Kasumi-1 (cell line): ENCODE measurements around the gene RPL13A.
"Not testable (repeated sequence)": the region's sequence is repeated elsewhere in the genome, so short reads cannot be mapped to it uniquely, and the experiment has no call there.

Experiments used
- DNase-seq, 2 experiments: peaks; one replicate each; lab custom pipeline; 2025; lab: John Stamatoyannopoulos, UW

The RPL13A gene

GRCh38 chr19:49487277-49488045 lies at the start of gene RPL13A:
TSS of gene RPL13A (plus strand) at chr19:49487608. CDS start at chr19:49487630, 22 bp downstream.
- DNase-seq = peak; percentile 97 to 100

DNA sequence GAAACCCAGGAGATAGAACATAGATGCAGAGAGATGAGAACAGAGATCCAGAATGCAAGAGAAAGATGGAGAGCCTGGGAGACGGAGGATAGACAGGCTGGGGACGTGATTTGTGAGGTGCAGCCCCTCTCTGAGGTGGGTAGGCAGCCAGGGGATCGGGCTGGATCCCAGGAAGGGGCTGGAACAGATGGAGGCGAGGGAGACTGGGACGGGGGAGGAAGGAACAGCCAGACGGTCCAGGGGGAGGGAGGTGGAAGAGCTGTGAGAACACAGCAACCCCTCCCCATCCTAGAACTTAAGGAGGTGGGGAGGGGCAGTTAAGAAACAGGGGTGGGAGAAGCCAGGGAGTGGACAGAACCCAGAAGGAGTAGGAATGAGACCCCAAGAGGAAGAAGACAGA lies 49.1 kb upstream of the RPL13A start:
- DNase-seq = no peak

- no peak for DNase-seq
These were observed 47.6 kb upstream of the RPL13A start for GRCh38 chr19:49439836-49440235.

GRCh38 chr19:49440439-49441209 lies 46.8 kb upstream of the RPL13A start:
- no peak for DNase-seq

GRCh38 chr19:49441210-49441959 lies 46.0 kb upstream of the RPL13A start, which contains the start of gene SLC17A7:
TSS of gene SLC17A7 (minus strand) at chr19:49441527. CDS start at chr19:49441379, 148 bp downstream.
- no peak for DNase-seq

GRCh38 chr19:49441960-49442350 lies 45.5 kb upstream of the RPL13A start:
- DNase-seq = no peak

- DNase-seq = peak in 1 of 2 experiments; percentile 69
These were observed 45.1 kb upstream of the RPL13A start for GRCh38 chr19:49442354-49442753.

DNA sequence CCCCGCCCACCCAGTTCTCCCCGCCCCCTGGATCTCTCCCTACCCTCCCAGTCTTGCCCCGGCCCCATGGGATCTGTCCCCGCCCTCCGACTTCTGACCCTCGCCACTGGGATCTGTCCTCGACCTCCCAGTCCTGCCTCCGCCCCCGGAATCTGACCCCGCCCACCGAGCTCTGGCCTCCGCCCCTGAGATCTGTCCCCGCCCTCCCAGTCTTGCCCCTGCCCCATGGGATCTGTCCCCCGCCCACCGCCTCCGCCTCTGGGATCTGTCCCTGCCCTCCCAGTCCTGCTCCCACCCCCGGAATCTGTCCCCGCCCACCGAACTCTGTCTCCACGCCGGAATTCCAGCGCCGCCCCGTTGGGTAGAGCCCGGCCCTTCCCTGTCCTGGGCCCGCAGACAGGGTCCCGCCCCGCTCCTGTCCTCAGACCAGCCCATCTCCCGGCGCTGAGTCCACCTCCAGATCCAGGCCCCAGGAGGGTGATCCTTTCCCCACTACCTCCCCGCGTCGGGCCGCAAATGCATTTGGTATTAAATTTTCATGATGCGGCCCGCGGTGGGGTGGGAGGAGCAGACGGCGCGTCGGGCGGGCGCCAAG lies 44.5 kb upstream of the RPL13A start:
- peak; percentile 82 to 83 for DNase-seq

DNA sequence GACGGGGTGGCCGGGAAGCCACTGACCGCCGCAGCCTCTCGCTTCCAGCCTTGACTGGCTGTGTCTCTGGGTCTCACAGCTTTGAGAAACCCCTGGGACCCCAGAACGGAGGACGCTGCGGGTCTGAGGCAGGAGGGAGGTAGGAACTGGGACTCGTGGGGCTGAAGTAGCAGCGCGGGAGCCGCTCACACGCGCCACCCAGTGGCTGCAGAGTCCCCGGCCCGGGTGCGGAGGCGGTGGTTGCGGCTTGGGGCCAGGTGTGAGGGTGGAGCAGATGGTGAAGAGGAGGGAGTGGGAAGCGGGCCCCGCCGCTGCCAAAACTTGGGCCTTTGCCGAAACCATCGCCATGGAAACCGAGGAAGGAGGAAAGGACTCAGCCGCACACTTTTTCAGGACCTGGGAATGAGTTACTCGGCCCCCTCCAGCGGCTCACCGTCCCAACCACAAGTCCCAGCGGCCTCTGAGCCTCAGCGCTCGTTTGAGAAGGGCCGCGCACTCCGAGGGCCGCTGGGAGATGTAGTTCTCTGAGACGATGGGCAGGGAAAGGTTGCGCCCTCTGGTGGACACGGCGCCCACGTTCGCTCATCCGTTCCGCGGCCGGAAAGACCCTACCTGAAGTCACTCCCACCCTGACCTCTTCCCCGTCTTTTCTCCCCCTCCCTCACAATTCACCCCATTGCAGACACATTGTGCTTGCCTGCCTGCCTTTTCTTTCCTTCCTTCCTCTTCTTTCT lies 43.9 kb upstream of the RPL13A start:
- peak; percentile 95 to 96 for DNase-seq

DNA sequence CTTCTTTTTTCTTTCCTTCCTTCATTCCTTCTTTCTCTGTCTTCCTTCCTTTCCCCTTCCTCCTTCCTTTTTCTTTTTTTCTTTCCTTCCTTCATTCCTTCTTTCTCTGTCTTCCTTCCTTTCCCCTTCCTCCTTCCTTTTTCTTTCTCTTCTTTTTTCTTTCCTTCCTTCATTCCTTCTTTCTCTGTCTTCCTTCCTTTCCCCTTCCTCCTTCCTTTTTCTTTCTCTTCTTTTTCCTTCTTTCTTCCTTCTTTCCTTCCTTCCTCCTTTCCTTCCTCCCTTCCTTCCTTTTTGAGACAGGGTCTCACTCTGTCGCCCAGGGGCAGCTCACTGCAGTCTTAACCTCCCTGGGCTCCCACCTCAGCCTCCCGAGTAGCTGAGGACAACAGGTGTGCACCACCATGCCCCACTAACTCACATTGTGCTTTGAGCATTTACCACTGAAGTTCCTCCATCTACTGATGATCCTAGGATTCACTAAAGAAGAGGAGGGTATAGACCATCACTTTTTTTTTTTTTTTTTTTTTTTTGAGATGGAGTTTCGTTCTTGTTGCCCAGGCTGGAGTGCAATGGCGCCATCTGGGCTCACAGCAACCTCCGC lies 43.2 kb upstream of the RPL13A start:
- not testable (repeated sequence) for DNase-seq

- DNase-seq = no peak
These were observed 41.4 kb upstream of the RPL13A start for GRCh38 chr19:49445997-49446396.

DNA sequence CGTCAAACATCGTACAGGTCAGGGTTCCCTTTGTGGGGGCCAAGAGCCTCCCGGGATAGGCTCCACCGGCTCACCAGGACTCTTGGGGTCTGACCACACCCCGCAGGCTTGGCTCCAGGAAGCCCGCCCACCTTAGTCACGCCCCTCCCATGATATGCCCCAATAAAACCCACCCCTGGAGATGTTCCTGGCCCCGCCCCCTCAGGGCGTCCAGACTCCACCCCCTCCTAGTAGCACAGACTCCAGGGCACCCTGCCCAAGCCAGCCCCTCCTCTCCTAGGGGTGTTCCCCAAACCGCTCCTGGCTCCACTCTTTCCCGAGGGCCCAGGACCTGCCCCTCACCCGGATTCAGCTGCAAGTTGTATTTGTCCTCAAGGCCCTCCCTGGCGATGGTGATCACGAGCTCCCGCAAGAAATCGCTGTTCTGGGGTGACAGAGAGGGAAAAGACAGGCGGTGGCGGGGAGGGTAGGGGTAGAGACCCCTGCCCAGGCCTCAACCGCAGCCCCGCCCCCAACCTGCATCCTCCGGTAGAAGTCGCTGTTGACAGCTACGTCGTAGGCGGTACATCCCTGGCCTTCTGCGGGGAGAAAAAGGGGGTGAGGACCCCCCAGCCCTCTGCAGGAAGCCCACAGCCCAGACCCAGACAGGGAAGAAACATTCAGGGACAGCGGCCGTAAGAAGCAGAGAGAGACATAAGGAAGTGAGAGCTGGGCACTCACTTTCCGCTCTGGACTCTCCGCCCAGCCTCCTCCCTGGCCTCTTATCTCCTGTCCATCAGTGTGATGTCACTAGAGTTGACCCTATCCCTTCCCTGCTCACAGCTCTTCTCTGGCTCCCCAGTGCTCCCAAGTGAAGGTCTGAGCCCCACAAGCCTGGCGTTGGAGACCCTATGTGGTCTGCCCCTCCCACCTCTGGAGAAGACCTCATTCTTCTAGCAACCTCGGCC lies 39.6 kb upstream of the RPL13A start:
- peak in 1 of 2 experiments; percentile 18 for DNase-seq

DNA sequence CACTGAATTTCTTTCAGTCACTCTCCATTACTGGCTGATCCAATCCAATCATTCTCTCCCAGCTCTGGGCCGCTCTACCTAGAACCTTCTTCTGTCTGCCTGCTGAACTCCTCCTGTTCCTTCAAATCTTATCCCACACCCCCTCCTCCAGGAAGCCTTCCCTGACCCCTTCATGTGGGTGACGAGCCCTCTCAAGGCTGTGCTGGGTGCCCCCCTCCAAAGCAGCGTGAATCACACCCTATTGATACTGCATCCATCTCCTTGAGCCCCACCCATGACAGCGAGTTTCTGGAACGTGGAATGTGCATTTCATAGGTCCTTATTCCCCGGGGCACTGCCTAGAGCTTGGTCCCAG lies 39.0 kb upstream of the RPL13A start:
- DNase-seq = no peak

DNA sequence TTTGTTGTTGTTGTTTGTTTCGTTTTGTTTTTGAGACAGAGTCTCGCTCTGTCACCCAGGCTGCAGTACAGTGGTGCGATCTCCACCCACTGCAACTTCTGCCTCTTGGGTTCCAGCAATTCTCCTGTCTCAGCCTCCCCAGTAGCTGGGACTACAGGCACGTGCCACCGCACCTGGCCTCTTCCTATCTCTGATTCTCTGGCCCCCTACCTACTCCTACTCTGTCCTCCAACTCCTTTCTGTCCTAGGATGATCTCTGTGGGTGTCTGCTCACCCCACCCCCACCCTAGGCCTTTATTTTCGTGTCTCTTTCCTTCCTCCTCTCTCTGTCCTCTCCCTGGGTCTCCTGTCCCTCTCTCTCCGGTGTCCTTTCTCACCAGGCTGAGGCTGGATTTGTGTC lies 37.0 kb upstream of the RPL13A start:
- DNase-seq = no peak

- peak; percentile 99 to 100 for DNase-seq
These were observed 35.8 kb upstream of the RPL13A start, which contains the start of gene PIH1D1 for GRCh38 chr19:49451430-49452181. TSS of gene PIH1D1 (minus strand) at chr19:49451814. CDS start at chr19:49451574, 240 bp downstream.

DNA sequence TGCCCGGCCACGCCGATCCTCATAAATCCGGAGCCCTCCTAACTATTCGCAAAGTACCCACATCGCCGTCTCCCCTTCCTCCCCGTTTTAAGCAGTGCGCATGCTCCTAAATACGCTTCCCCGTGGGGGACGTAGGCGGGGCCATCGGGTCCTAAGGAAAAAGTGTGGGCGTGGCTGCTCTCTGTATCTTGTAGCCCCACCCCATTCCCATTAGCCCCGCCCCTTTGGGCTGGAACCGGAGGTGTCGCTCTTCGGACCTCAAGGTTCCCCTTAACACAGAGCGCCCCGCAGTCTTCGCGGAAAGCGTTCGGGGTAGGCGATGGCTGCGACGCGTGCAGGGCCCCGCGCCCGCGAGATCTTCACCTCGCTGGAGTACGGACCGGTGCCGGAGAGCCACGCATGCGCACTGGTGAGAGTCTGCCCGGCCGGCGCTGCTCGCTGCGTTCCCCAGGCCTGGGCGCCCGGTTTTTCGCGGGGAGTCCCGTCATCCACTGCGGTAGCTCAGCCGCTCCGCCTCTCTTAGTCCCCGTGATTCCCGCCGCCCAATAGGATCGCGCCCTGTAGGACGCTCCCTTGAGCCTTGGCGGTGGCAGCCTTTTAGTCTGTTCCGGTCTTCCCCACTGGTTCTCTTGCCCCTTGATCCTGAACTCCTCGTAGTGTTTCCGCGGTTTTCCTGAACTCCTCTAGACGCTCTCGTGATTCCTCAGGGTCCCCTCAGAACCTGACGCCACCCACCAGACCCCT lies 34.2 kb upstream of the RPL13A start, which contains the start of gene ALDH16A1:
Gene ALDH16A1, plus strand, starts transcription at position 213 of the 744 bp plus-strand sequence. Its CDS starts 107 bp downstream, at position 320.
- DNase-seq = peak; percentile 96 to 97

DNA sequence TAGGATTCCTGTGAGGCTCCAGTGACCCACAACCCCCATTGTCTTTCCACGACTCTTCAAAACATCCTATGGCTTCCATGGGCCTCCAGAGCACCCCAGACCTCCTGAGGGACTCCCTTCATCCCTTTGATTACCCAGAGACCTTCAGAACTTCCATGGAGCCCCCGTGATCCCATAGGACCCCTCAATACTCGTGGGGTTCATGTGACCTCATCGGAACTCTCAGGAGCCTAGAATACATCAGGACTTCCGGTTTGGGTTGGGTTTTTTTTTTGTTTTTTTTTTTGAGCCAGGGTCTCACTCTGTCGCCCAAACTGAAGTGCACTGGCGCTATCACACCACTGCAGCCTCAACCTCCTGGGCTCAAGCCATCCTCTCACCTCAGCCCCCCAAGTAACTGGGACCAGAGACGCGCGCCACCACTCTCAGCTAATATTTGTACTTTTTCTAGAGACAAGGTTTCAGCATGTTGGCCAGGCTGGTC lies 33.6 kb upstream of the RPL13A start:
- no peak for DNase-seq

DNA sequence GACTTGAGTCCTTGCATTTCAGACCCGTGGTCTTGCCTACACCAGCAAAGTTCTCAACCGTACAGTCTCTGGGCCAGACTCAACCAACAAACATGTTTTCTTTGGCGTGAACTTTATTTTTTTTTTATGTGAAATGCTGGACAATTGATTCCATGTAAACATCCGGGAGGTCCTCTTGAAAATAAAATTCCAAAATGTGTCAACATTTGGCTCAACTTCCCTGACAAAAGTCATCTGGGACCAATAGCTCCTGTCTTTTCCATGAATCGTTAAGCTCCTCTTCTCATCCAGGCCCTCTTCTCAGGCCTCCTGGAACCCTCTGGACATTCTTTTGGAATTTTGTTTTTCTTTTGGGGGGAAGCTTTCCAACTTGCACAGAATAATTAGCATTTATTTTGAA lies 31.6 kb upstream of the RPL13A start:
- DNase-seq = no peak
